Colon (tissue), 2 donors: ENCODE data around the gene SLC9A9.

Source experiments
- FAIRE-seq: peaks from 2 replicates; lab custom pipeline; 2012; peaks lifted over from hg19 to GRCh38; lab: Jason Lieb, UNC
- donor health status: control.
- donor health status: control.

Gene SLC9A9

GRCh38 chr3:143352850-143353550, 495.3 kb downstream of the SLC9A9 start:
- no peak for FAIRE-seq

- no peak for FAIRE-seq
These were observed 496.2 kb downstream of the SLC9A9 start for GRCh38 chr3:143351895-143352608.

GRCh38 chr3:143351354-143351753, 496.9 kb downstream of the SLC9A9 start:
- no peak for FAIRE-seq

GRCh38 chr3:143349455-143349854, 498.8 kb downstream of the SLC9A9 start:
- no peak for FAIRE-seq

GRCh38 chr3:143348486-143349327, 499.6 kb downstream of the SLC9A9 start:
- FAIRE-seq: no peak

GRCh38 chr3:143344516-143345165, 503.6 kb downstream of the SLC9A9 start:
- no peak for FAIRE-seq

- no peak for FAIRE-seq
These were observed 504.3 kb downstream of the SLC9A9 start for GRCh38 chr3:143343944-143344343.

GRCh38 chr3:143343031-143343430, 505.2 kb downstream of the SLC9A9 start:
- no peak for FAIRE-seq

GRCh38 chr3:143339451-143339850, 508.8 kb downstream of the SLC9A9 start:
- no peak for FAIRE-seq

GRCh38 chr3:143337387-143337786, 510.9 kb downstream of the SLC9A9 start:
- FAIRE-seq: no peak

- FAIRE-seq: no peak
These were observed 514.0 kb downstream of the SLC9A9 start for GRCh38 chr3:143334231-143334630.

GRCh38 chr3:143333367-143333766, 514.9 kb downstream of the SLC9A9 start:
- no peak for FAIRE-seq

- FAIRE-seq: no peak
These were observed 516.2 kb downstream of the SLC9A9 start for GRCh38 chr3:143332026-143332425.

GRCh38 chr3:143331350-143331749, 516.9 kb downstream of the SLC9A9 start:
- no peak for FAIRE-seq

- FAIRE-seq: no peak
These were observed 517.9 kb downstream of the SLC9A9 start for GRCh38 chr3:143330296-143330868.

- FAIRE-seq: no peak
These were observed 518.6 kb downstream of the SLC9A9 start for GRCh38 chr3:143329567-143330211.

GRCh38 chr3:143328451-143328850, 519.8 kb downstream of the SLC9A9 start:
- FAIRE-seq: no peak

GRCh38 chr3:143326983-143327778, 521.1 kb downstream of the SLC9A9 start:
- FAIRE-seq: no peak

- no peak for FAIRE-seq
These were observed 527.1 kb downstream of the SLC9A9 start for GRCh38 chr3:143321058-143321769.

- FAIRE-seq: no peak
These were observed 532.5 kb downstream of the SLC9A9 start for GRCh38 chr3:143315766-143316165.
